Activated CD8-positive, alpha-beta T cell treated with anti-CD3 and anti-CD28 coated beads, Interleukin-2, amount 10 ng/mL, durations not matched to agents 7 days and 5 days (primary cell): ENCODE results near the gene TOX2. TPM values are rescaled to one million over a fixed set of nuclear protein-coding genes. Genes with fewer than 3 reads are reported as not detected.
A peak's percentile ranks its signal among the peaks of the same experiment; 100 is the strongest.

Experiments used
- ATAC-seq: fragments of 150-1000 bp; cut with Tn5 transposase; one replicate; pipeline ENCODE4 v1.10.0; 2021; ENCODE audit warnings: moderate library complexity
- CTCF ChIA-PET: fragments of 350-600 bp; sonication (Branson Sonifier 250); formaldehyde crosslinking; loops from one replicate; lab custom pipeline; 2021; ENCODE audit warnings: antibody characterized with exemption; lab: Charles Lee
- POLR2A ChIA-PET: fragments of 350-600 bp; sonication (Branson Sonifier 250); formaldehyde crosslinking; loops from one replicate; lab custom pipeline; 2021; ENCODE audit warnings: antibody characterized with exemption; lab: Charles Lee
- DNase-seq: peaks from one replicate; pipeline ENCODE4 v3.0.0-alpha.2; 2020
- H3K27ac Mint-ChIP-seq: one replicate; pipeline ENCODE4 v1.8.0; 2021; ENCODE audit warnings: mild to moderate bottlenecking, mixed read lengths
- H3K27me3 Mint-ChIP-seq: one replicate; pipeline ENCODE4 v1.8.0; 2021; ENCODE audit warnings: low read depth, mixed read lengths
- H3K36me3 Mint-ChIP-seq: one replicate; pipeline ENCODE4 v1.8.0; 2021; ENCODE audit warnings: low read depth, mixed read lengths
- H3K4me1 Mint-ChIP-seq: one replicate; pipeline ENCODE4 v1.8.0; 2021; ENCODE audit warnings: low read depth, mixed read lengths
- H3K4me3 Mint-ChIP-seq: one replicate; pipeline ENCODE4 v1.8.0; 2021; ENCODE audit warnings: mild to moderate bottlenecking, mixed read lengths
- H3K9me3 Mint-ChIP-seq: one replicate; pipeline ENCODE4 v1.8.0; 2022; ENCODE audit warnings: mixed read lengths; ENCODE audit not compliant: insufficient read depth
- total RNA-seq, 2 experiments: library from RNA; stranded (reverse); gene quantifications; one replicate each; pipeline ENCODE4 v1.2.3, GENCODE V29; 2021

The TOX2 gene
- total RNA-seq, 2 experiments from 2014 or later, result 0.31 to 0.61 TPM

- peaks cover 12% of the 10 kb centered on the region for H3K9me3 Mint-ChIP-seq
- H3K27me3 Mint-ChIP-seq, result peaks cover 27% of the 10 kb centered on the region
- H3K36me3 Mint-ChIP-seq, result no peaks in the 10 kb centered on the region
- no peak overlapping the region for H3K27ac Mint-ChIP-seq
- DNase-seq (no peak), ATAC-seq (no peak)
- H3K4me3 Mint-ChIP-seq, result no peak overlapping the region
- ChIA-PET POLR2A (no interaction called here), CTCF (no interaction called here)
- H3K4me1 Mint-ChIP-seq, result no peaks in the 10 kb centered on the region
Observed at GRCh38 chr20:43903953-43904826, 10.5 kb upstream of the TOX2 start.

- H3K9me3 Mint-ChIP-seq, result peaks cover 12% of the 10 kb centered on the region
- no peaks in the 10 kb centered on the region for H3K4me1 Mint-ChIP-seq
- no peak for DNase-seq
- ATAC-seq, result no peak
- no peak overlapping the region for H3K27ac Mint-ChIP-seq
- POLR2A ChIA-PET, result no interaction called here
- H3K27me3 Mint-ChIP-seq, result peaks cover 27% of the 10 kb centered on the region
- CTCF ChIA-PET, result no interaction called here
- no peak overlapping the region for H3K4me3 Mint-ChIP-seq
- no peaks in the 10 kb centered on the region for H3K36me3 Mint-ChIP-seq
Observed at GRCh38 chr20:43904827-43905177, 9.8 kb upstream of the TOX2 start.

- CTCF ChIA-PET, result no interaction called here
- ATAC-seq (no peak), DNase-seq (no peak)
- Mint-ChIP-seq H3K4me3 (no peak overlapping the region), H3K36me3 (no peaks in the 10 kb centered on the region), H3K4me1 (peaks cover 6% of the 10 kb centered on the region), H3K27me3 (peaks cover 23% of the 10 kb centered on the region), H3K27ac (no peak overlapping the region), H3K9me3 (peaks cover 12% of the 10 kb centered on the region)
- POLR2A ChIA-PET, result no interaction called here
Observed at GRCh38 chr20:43906505-43907034, 8.1 kb upstream of the TOX2 start.

- POLR2A ChIA-PET, result no interaction called here
- CTCF ChIA-PET, result interaction anchor here (1.8 kb wide), 1 partner anchor 158 kb away, joined by 4 read pairs; no protein-coding TSS in a partner anchor
- no peak for ATAC-seq
- no peak for DNase-seq
- Mint-ChIP-seq H3K4me3 (no peak overlapping the region), H3K27ac (peak overlapping the region; percentile 31), H3K36me3 (peaks cover 12% of the 10 kb centered on the region), H3K27me3 (peaks cover 33% of the 10 kb centered on the region), H3K9me3 (peaks cover 27% of the 10 kb centered on the region), H3K4me1 (peaks cover 6% of the 10 kb centered on the region)
Observed at GRCh38 chr20:43909211-43909610, 5.4 kb upstream of the TOX2 start.

GRCh38 chr20:43909720-43910119, 4.9 kb upstream of the TOX2 start:
- H3K27me3 Mint-ChIP-seq, result peaks cover 34% of the 10 kb centered on the region
- no peak overlapping the region for H3K27ac Mint-ChIP-seq
- no peak for ATAC-seq
- ChIA-PET CTCF (no interaction called here), POLR2A (no interaction called here)
- peaks cover 27% of the 10 kb centered on the region for H3K9me3 Mint-ChIP-seq
- no peak for DNase-seq
- peaks cover 12% of the 10 kb centered on the region for H3K36me3 Mint-ChIP-seq
- H3K4me3 Mint-ChIP-seq, result no peak overlapping the region
- peaks cover 6% of the 10 kb centered on the region for H3K4me1 Mint-ChIP-seq

GRCh38 chr20:43910564-43910963, 4.1 kb upstream of the TOX2 start:
- no peak overlapping the region for H3K4me3 Mint-ChIP-seq
- H3K36me3 Mint-ChIP-seq, result peaks cover 17% of the 10 kb centered on the region
- ATAC-seq (no peak), DNase-seq (no peak)
- no peak overlapping the region for H3K27ac Mint-ChIP-seq
- ChIA-PET CTCF (interaction anchor here (1.1 kb wide), 1 partner anchor 71 kb away, joined by 3 read pairs; no protein-coding TSS in a partner anchor), POLR2A (no interaction called here)
- H3K9me3 Mint-ChIP-seq, result peaks cover 27% of the 10 kb centered on the region
- peaks cover 41% of the 10 kb centered on the region for H3K27me3 Mint-ChIP-seq
- H3K4me1 Mint-ChIP-seq, result peaks cover 13% of the 10 kb centered on the region

GRCh38 chr20:43911066-43911465, 3.6 kb upstream of the TOX2 start:
- H3K9me3 Mint-ChIP-seq, result peaks cover 27% of the 10 kb centered on the region
- H3K27me3 Mint-ChIP-seq, result peaks cover 41% of the 10 kb centered on the region
- H3K27ac Mint-ChIP-seq, result no peak overlapping the region
- CTCF ChIA-PET, result interaction anchor here (1.1 kb wide), 1 partner anchor 71 kb away, joined by 3 read pairs; no protein-coding TSS in a partner anchor
- H3K36me3 Mint-ChIP-seq, result peaks cover 17% of the 10 kb centered on the region
- no peak overlapping the region for H3K4me3 Mint-ChIP-seq
- DNase-seq, result no peak
- ATAC-seq, result no peak
- POLR2A ChIA-PET, result no interaction called here
- peaks cover 15% of the 10 kb centered on the region for H3K4me1 Mint-ChIP-seq

GRCh38 chr20:43913291-43914025, 1.2 kb upstream of the TOX2 start:
- Mint-ChIP-seq H3K9me3 (peaks cover 18% of the 10 kb centered on the region), H3K4me3 (peak overlapping the region; percentile 43)

GRCh38 chr20:43915211-43916072, 790 bp downstream of the TOX2 start:
- Mint-ChIP-seq H3K27me3 (peaks cover 67% of the 10 kb centered on the region), H3K36me3 (peaks cover 17% of the 10 kb centered on the region), H3K9me3 (peaks cover 15% of the 10 kb centered on the region), H3K4me1 (peaks cover 19% of the 10 kb centered on the region), H3K27ac (peak overlapping the region; percentile 3), H3K4me3 (peak overlapping the region; percentile 70)
- CTCF ChIA-PET, result no interaction called here
- DNase-seq, result no peak
- POLR2A ChIA-PET, result no interaction called here
- ATAC-seq, result peak; percentile 50

More at GRCh38 chr20:43913291-43914025, 1.2 kb upstream of the TOX2 start:
- Mint-ChIP-seq H3K36me3 (peaks cover 17% of the 10 kb centered on the region), H3K4me1 (peaks cover 19% of the 10 kb centered on the region), H3K27ac (no peak overlapping the region), H3K27me3 (peaks cover 59% of the 10 kb centered on the region)
- ChIA-PET POLR2A (no interaction called here), CTCF (no interaction called here)
- DNase-seq (no peak), ATAC-seq (no peak)

GRCh38 chr20:43916073-43916880, 1.6 kb downstream of the TOX2 start:
- Mint-ChIP-seq H3K4me1 (peaks cover 15% of the 10 kb centered on the region), H3K36me3 (peaks cover 17% of the 10 kb centered on the region), H3K27me3 (peaks cover 75% of the 10 kb centered on the region), H3K9me3 (peaks cover 15% of the 10 kb centered on the region), H3K4me3 (peak overlapping the region; percentile 27), H3K27ac (no peak overlapping the region)
- POLR2A ChIA-PET, result no interaction called here
- ATAC-seq (no peak), DNase-seq (no peak)
- CTCF ChIA-PET, result no interaction called here
